IPS-11a (cell line): ENCODE measurements around the gene TRNP1.
A peak's percentile ranks its signal among the peaks of the same experiment; 100 is the strongest.

ENCODE experiments used
- H3K4me3 ChIP-seq: one replicate; pipeline ENCODE4 v1.5.1; 2013; ENCODE audit warnings: low read depth, low read length, control low read depth

The TRNP1 gene

GRCh38 chr1:27025718-27026117 is 32.2 kb downstream of the TRNP1 start:
- no peak overlapping the region for H3K4me3 ChIP-seq

- H3K4me3 ChIP-seq, result no peak overlapping the region
Observed at GRCh38 chr1:27026621-27027574, 33.4 kb downstream of the TRNP1 start.

- H3K4me3 ChIP-seq, result no peak overlapping the region
Observed at GRCh38 chr1:27027575-27028250, 34.2 kb downstream of the TRNP1 start.

- no peak overlapping the region for H3K4me3 ChIP-seq
Observed at GRCh38 chr1:27029517-27029916, 36.0 kb downstream of the TRNP1 start.

GRCh38 chr1:27031235-27032118 is 38.0 kb downstream of the TRNP1 start:
- peak overlapping the region; percentile 13 for H3K4me3 ChIP-seq

- no peak overlapping the region for H3K4me3 ChIP-seq
Observed at GRCh38 chr1:27032119-27032461, 38.6 kb downstream of the TRNP1 start.

- no peak overlapping the region for H3K4me3 ChIP-seq
Observed at GRCh38 chr1:27033043-27033746, 39.7 kb downstream of the TRNP1 start.

GRCh38 chr1:27035344-27035743 is 41.9 kb downstream of the TRNP1 start:
- H3K4me3 ChIP-seq, result no peak overlapping the region

- no peak overlapping the region for H3K4me3 ChIP-seq
Observed at GRCh38 chr1:27036718-27037117, 43.2 kb downstream of the TRNP1 start.

GRCh38 chr1:27037518-27037917 is 44.0 kb downstream of the TRNP1 start:
- no peak overlapping the region for H3K4me3 ChIP-seq

GRCh38 chr1:27038020-27038419 is 44.5 kb downstream of the TRNP1 start:
- no peak overlapping the region for H3K4me3 ChIP-seq

GRCh38 chr1:27042670-27043069 is 49.2 kb downstream of the TRNP1 start:
- no peak overlapping the region for H3K4me3 ChIP-seq

GRCh38 chr1:27044613-27045151 is 51.2 kb downstream of the TRNP1 start:
- H3K4me3 ChIP-seq, result no peak overlapping the region

- no peak overlapping the region for H3K4me3 ChIP-seq
Observed at GRCh38 chr1:27045973-27046558, 52.6 kb downstream of the TRNP1 start.

- no peak overlapping the region for H3K4me3 ChIP-seq
Observed at GRCh38 chr1:27047914-27048313, 54.4 kb downstream of the TRNP1 start.

- no peak overlapping the region for H3K4me3 ChIP-seq
Observed at GRCh38 chr1:27049100-27049499, 55.6 kb downstream of the TRNP1 start.

- H3K4me3 ChIP-seq, result no peak overlapping the region
Observed at GRCh38 chr1:27049607-27050006, 56.1 kb downstream of the TRNP1 start.
